HepG2 (cell line): Measurements from ENCODE around the gene PRKAG1. TPM values are rescaled to one million over a fixed set of nuclear protein-coding genes. Genes with fewer than 3 reads are reported as not detected.

ENCODE experiments used
- ISL2 ChIP-seq: sonication (generic); formaldehyde crosslinking; IDR thresholded peaks from 2 replicates; pipeline ENCODE4 v1.5.0; 2020; ENCODE audit warnings: missing genetic modification reagents
- MEF2D ChIP-seq: sonication (generic); formaldehyde crosslinking; IDR thresholded peaks from 2 replicates; pipeline ENCODE4 v1.5.1; 2020; ENCODE audit warnings: mild to moderate bottlenecking, missing genetic modification reagents
- MNT ChIP-seq: fragments of 450-650 bp; IDR thresholded peaks from 2 replicates; pipeline ENCODE4 v1.6.1; 2016
- MTF2 ChIP-seq: sonication (generic); formaldehyde crosslinking; IDR thresholded peaks from 2 replicates; pipeline ENCODE4 v1.5.0; 2020; ENCODE audit warnings: missing genetic modification reagents, borderline replicate concordance
- MXI1 ChIP-seq: IDR thresholded peaks from 3 replicates; pipeline ENCODE4 v1.6.1; 2012; ENCODE audit warnings: low read depth, low read length, inconsistent platforms, borderline replicate concordance
- REPIN1 ChIP-seq: sonication (generic); formaldehyde crosslinking; IDR thresholded peaks from 2 replicates; pipeline ENCODE4 v1.8.0; 2022; ENCODE audit warnings: missing genetic modification reagents, low read depth, mild to moderate bottlenecking, borderline replicate concordance
- RFX3 ChIP-seq: IDR thresholded peaks from 2 replicates; pipeline ENCODE4 v1.6.1; 2016; ENCODE audit warnings: missing biosample characterization, missing genetic modification reagents
- SATB2 ChIP-seq: sonication (generic); formaldehyde crosslinking; IDR thresholded peaks from 2 replicates; pipeline ENCODE4 v1.5.0; 2020; ENCODE audit warnings: missing genetic modification reagents
- SIN3A ChIP-seq: IDR thresholded peaks from 2 replicates; pipeline ENCODE4 v1.6.1; 2011; ENCODE audit warnings: low read depth, mild to moderate bottlenecking, control low read depth, low read length, borderline replicate concordance
- SP1 ChIP-seq, 2 experiments: fragments of 450-650 bp in 1 of 2; sonication (generic) in 1 of 2; formaldehyde crosslinking in 1 of 2; IDR thresholded peaks; 2 replicates each; pipeline versions ENCODE4 v1.4.0 to v1.6.1; 2016 to 2020; ENCODE audit warnings: missing genetic modification reagents in 1 of 2
- THAP9 ChIP-seq: sonication (generic); formaldehyde crosslinking; IDR thresholded peaks from 2 replicates; pipeline ENCODE4; 2020; ENCODE audit warnings: missing genetic modification reagents, mild to moderate bottlenecking, borderline replicate concordance
- ZFP62 ChIP-seq: sonication (generic); formaldehyde crosslinking; IDR thresholded peaks from 2 replicates; pipeline ENCODE4 v1.4.0; 2020; ENCODE audit warnings: missing genetic modification reagents
- ZNF3 ChIP-seq: IDR thresholded peaks from 2 replicates; pipeline ENCODE4 v1.7.0; 2017; ENCODE audit warnings: inconsistent platforms
- ZNF33B ChIP-seq: sonication (generic); formaldehyde crosslinking; IDR thresholded peaks from 2 replicates; pipeline ENCODE4 v1.5.1; 2020; ENCODE audit warnings: mild to moderate bottlenecking, missing genetic modification reagents
- ZNF354B ChIP-seq: sonication (generic); formaldehyde crosslinking; IDR thresholded peaks from 2 replicates; pipeline ENCODE4 v1.8.0; 2022; ENCODE audit warnings: mild to moderate bottlenecking, missing genetic modification reagents
- ZNF446 ChIP-seq: sonication (generic); formaldehyde crosslinking; IDR thresholded peaks from 2 replicates; pipeline ENCODE4 v1.5.0; 2020; ENCODE audit warnings: mild to moderate bottlenecking, missing genetic modification reagents
- ZNF605 ChIP-seq: sonication (generic); formaldehyde crosslinking; IDR thresholded peaks from 2 replicates; pipeline ENCODE4 v1.8.0; 2022; ENCODE audit warnings: mild to moderate bottlenecking, missing genetic modification reagents
- ZNF709 ChIP-seq: sonication (generic); formaldehyde crosslinking; IDR thresholded peaks from 2 replicates; pipeline ENCODE4 v1.5.0; 2020; ENCODE audit warnings: mild to moderate bottlenecking, missing genetic modification reagents
- polyA plus RNA-seq, 8 experiments: library from polyadenylated mRNA; depleted of rRNA in 3 of 8; stranded (reverse) in 7 of 8; unstranded in 1 of 8; fragments of >200 nt; fragmentation: Illumina TruSeq in 4 of 8; extraction: Trizol in 4 of 8; gene quantifications; 2 replicates each; pipeline versions ENCODE4 v1.2.1 to v1.2.3, GENCODE V29; 2011 to 2016; ENCODE audit warnings: low read depth in 4 of 8, missing spikeins in 1 of 8, mixed read lengths in 1 of 8; ENCODE audit not compliant: insufficient read depth in 1 of 8
- total RNA-seq, 5 experiments: library from RNA; depleted of rRNA; stranded (reverse); fragments of >200 nt; fragmentation: Illumina TruSeq; extraction: Trizol; gene quantifications; 2 replicates each; pipeline ENCODE4 v1.2.3, GENCODE V29; 2016; ENCODE audit warnings: low read depth in 1 of 5
- TF ChIP-seq, protein P1 (sequence below): sonication (generic); formaldehyde crosslinking; IDR thresholded peaks from 2 replicates; pipeline ENCODE4 v1.4.0; 2020; ENCODE audit warnings: missing genetic modification reagents
- TF ChIP-seq, protein P2 (sequence below): sonication (generic); formaldehyde crosslinking; IDR thresholded peaks from 2 replicates; pipeline ENCODE4 v1.8.1; 2023; ENCODE audit warnings: mild to moderate bottlenecking, missing genetic modification reagents, borderline replicate concordance
- TF ChIP-seq, protein P3 (sequence below): sonication (generic); formaldehyde crosslinking; conservative IDR thresholded peaks from 2 replicates; pipeline ENCODE4 v1.8.0; 2022; ENCODE audit warnings: mild to moderate bottlenecking, moderate library complexity, missing genetic modification reagents

The PRKAG1 gene
- total and polyA plus RNA-seq, 2 of the 13 experiments (the other 11 are each of a cell fraction or from before 2014, with no cell fraction given): 26.1 to 32.8 TPM

- TF ChIP-seq, protein P1, sequence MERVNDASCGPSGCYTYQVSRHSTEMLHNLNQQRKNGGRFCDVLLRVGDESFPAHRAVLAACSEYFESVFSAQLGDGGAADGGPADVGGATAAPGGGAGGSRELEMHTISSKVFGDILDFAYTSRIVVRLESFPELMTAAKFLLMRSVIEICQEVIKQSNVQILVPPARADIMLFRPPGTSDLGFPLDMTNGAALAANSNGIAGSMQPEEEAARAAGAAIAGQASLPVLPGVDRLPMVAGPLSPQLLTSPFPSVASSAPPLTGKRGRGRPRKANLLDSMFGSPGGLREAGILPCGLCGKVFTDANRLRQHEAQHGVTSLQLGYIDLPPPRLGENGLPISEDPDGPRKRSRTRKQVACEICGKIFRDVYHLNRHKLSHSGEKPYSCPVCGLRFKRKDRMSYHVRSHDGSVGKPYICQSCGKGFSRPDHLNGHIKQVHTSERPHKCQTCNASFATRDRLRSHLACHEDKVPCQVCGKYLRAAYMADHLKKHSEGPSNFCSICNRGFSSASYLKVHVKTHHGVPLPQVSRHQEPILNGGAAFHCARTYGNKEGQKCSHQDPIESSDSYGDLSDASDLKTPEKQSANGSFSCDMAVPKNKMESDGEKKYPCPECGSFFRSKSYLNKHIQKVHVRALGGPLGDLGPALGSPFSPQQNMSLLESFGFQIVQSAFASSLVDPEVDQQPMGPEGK (CRISPR knock-in tag): peak; percentile 42; the same call in 1 of the 2 replicates
- TF ChIP-seq THAP9 (CRISPR knock-in tag) (no peak), ZNF605 (CRISPR knock-in tag) (peak; percentile 27; the same call in 1 of the 2 replicates), MXI1 (peak; percentile 51; the same call in 1 of the 3 replicates), MNT (peak; percentile 37; the same call in 1 of the 2 replicates), SP1 (IDR thresholded peaks at IDR 0.05) (no peak), SP1 (CRISPR knock-in tag; IDR thresholded peaks at IDR 0.05) (0 out of 2 replicates have a peak, but pooled peaks have one; percentile 14), ZNF354B (CRISPR knock-in tag) (no peak), MEF2D (no peak), MTF2 (CRISPR knock-in tag) (no peak), REPIN1 (CRISPR knock-in tag) (no peak), SIN3A (0 out of 2 replicates have a peak, but pooled peaks have one; percentile 28), SATB2 (CRISPR knock-in tag) (no peak), ZNF33B (CRISPR knock-in tag) (no peak), ZNF3 (CRISPR knock-in tag) (no peak), ZNF446 (CRISPR knock-in tag) (no peak), RFX3 (CRISPR knock-in tag) (no peak), ISL2 (CRISPR knock-in tag) (no peak), ZNF709 (CRISPR knock-in tag) (no peak), ZFP62 (CRISPR knock-in tag) (no peak)
- TF ChIP-seq, protein P2, sequence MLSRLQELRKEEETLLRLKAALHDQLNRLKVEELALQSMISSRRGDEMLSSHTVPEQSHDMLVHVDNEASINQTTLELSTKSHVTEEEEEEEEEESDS (CRISPR knock-in tag): no peak
- TF ChIP-seq, protein P3, sequence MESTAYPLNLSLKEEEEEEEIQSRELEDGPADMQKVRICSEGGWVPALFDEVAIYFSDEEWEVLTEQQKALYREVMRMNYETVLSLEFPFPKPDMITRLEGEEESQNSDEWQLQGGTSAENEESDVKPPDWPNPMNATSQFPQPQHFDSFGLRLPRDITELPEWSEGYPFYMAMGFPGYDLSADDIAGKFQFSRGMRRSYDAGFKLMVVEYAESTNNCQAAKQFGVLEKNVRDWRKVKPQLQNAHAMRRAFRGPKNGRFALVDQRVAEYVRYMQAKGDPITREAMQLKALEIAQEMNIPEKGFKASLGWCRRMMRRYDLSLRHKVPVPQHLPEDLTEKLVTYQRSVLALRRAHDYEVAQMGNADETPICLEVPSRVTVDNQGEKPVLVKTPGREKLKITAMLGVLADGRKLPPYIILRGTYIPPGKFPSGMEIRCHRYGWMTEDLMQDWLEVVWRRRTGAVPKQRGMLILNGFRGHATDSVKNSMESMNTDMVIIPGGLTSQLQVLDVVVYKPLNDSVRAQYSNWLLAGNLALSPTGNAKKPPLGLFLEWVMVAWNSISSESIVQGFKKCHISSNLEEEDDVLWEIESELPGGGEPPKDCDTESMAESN (CRISPR knock-in tag): no peak
Measured at GRCh38 chr12:48999371-49000131, 19.0 kb downstream of the PRKAG1 start, which contains the start of gene DDN (continued).
